Measurements from ENCODE around the gene ITGB3. TPM values are rescaled to one million over a fixed set of nuclear protein-coding genes. Genes with fewer than 3 reads are reported as not detected.
A peak's percentile ranks its signal among the peaks of the same experiment; 100 is the strongest.

ITGB3 gene
- total RNA-seq, 4 donors from 2014 or later = 22.1 to 58.7 (median 53.8) TPM

- Histone ChIP-seq H3K27me3 (no peaks in the 10 kb centered on the region), H3K9me3 (no peaks in the 10 kb centered on the region), H3K27ac (no peak overlapping the region), H3K4me3 (no peak overlapping the region), H3K4me1 (peaks cover 1 to 22% (median 9%) of the 10 kb centered on the region in 3 donors), H3K36me3 (no peaks in the 10 kb centered on the region)
- 80 to 81% methylated on average over 4 to 5 of the region's 5 CpGs for WGBS, 2 donors (ENCODE audit: low coverage in 1 of 2)
- no peak for ATAC-seq
- TF ChIP-seq POLR2A (IDR thresholded peaks at IDR 0.05) (no peak), POLR2AphosphoS5 (IDR thresholded peaks at IDR 0.05) (no peak), EP300 (IDR thresholded peaks at IDR 0.05) (no peak)
- TF ChIP-seq, protein P1, sequence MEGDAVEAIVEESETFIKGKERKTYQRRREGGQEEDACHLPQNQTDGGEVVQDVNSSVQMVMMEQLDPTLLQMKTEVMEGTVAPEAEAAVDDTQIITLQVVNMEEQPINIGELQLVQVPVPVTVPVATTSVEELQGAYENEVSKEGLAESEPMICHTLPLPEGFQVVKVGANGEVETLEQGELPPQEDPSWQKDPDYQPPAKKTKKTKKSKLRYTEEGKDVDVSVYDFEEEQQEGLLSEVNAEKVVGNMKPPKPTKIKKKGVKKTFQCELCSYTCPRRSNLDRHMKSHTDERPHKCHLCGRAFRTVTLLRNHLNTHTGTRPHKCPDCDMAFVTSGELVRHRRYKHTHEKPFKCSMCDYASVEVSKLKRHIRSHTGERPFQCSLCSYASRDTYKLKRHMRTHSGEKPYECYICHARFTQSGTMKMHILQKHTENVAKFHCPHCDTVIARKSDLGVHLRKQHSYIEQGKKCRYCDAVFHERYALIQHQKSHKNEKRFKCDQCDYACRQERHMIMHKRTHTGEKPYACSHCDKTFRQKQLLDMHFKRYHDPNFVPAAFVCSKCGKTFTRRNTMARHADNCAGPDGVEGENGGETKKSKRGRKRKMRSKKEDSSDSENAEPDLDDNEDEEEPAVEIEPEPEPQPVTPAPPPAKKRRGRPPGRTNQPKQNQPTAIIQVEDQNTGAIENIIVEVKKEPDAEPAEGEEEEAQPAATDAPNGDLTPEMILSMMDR (IDR thresholded peaks at IDR 0.05) = no peak
These were observed 67.4 kb downstream of the ITGB3 start for GRCh38 chr17:47320879-47321502.

- peak; percentile 95 to 96 for TF ChIP-seq POLR2A (IDR thresholded peaks at IDR 0.05)
- TF ChIP-seq POLR2AphosphoS5 (IDR thresholded peaks at IDR 0.05) = peak; percentile 87
- TF ChIP-seq, protein P1 (IDR thresholded peaks at IDR 0.05) = peak in 3 of 4 experiments; percentile 49 to 51 (median 49)
- TF ChIP-seq EP300 (IDR thresholded peaks at IDR 0.05) = no peak
- peak; percentile 96 for ATAC-seq
- H3K27ac ChIP-seq = peak within 1 kb of the TSS; percentile 82 to 94 (median 92)
- no peaks in the 10 kb centered on the region for H3K36me3 ChIP-seq
- WGBS, 2 donors (ENCODE audit: low coverage in 1 of 2) = 0 to 1% methylated on average over 28 of the region's 72 CpGs
- H3K27me3 ChIP-seq = no peaks in the 10 kb centered on the region
- peak within 1 kb of the TSS; percentile 66 to 68 for H3K4me3 ChIP-seq
- H3K9me3 ChIP-seq = no peaks in the 10 kb centered on the region
- peaks cover 0 to 8% (median 0%) of the 10 kb centered on the region in 3 donors for H3K4me1 ChIP-seq
These were observed 70.0 kb downstream of the ITGB3 start, which contains the start of gene EFCAB13 for GRCh38 chr17:47323382-47324223. Gene EFCAB13 (plus strand): TSS chr17:47323955. CDS start chr17:47328354, 4,399 bp downstream.

GRCh38 chr17:47324224-47325020, 70.8 kb downstream of the ITGB3 start:
- Histone ChIP-seq H3K36me3 (no peaks in the 10 kb centered on the region), H3K4me1 (peaks cover 0 to 8% (median 0%) of the 10 kb centered on the region in 3 donors), H3K4me3 (peak overlapping the region; percentile 66 to 68), H3K9me3 (no peaks in the 10 kb centered on the region), H3K27me3 (no peaks in the 10 kb centered on the region), H3K27ac (peak overlapping the region; percentile 82 to 94 (median 92))
- WGBS, 2 donors (ENCODE audit: low coverage in 1 of 2) = 18 to 22% methylated on average over 10 to 22 of the region's 28 CpGs
- peak; percentile 54 for ATAC-seq
- TF ChIP-seq POLR2A (IDR thresholded peaks at IDR 0.05) (no peak), POLR2AphosphoS5 (IDR thresholded peaks at IDR 0.05) (peak; percentile 46), EP300 (IDR thresholded peaks at IDR 0.05) (no peak)
- TF ChIP-seq, protein P1 (IDR thresholded peaks at IDR 0.05) = no peak

GRCh38 chr17:47325176-47325575, 71.5 kb downstream of the ITGB3 start:
- Histone ChIP-seq H3K4me3 (no peak overlapping the region), H3K27me3 (no peaks in the 10 kb centered on the region), H3K4me1 (peaks cover 0 to 8% (median 0%) of the 10 kb centered on the region in 3 donors), H3K9me3 (no peaks in the 10 kb centered on the region), H3K27ac (no peak overlapping the region), H3K36me3 (no peaks in the 10 kb centered on the region)
- WGBS, 2 donors (ENCODE audit: low coverage in 1 of 2) = 83 to 100% methylated on average over 1 of the region's 1 CpG
- ATAC-seq = no peak
- TF ChIP-seq POLR2A (IDR thresholded peaks at IDR 0.05) = no peak
- TF ChIP-seq, protein P1 (IDR thresholded peaks at IDR 0.05) = no peak
- TF ChIP-seq POLR2AphosphoS5 (IDR thresholded peaks at IDR 0.05) = no peak
- TF ChIP-seq EP300 (IDR thresholded peaks at IDR 0.05) = no peak

Data from gastroesophageal sphincter (tissue), 4 donors.